ENCODE measurements around the gene CD96.
"Not testable (repeated sequence)": the region's sequence is repeated elsewhere in the genome, so short reads cannot be mapped to it uniquely, and the experiment has no call there.

CD96 gene

GRCh38 chr3:111619833-111620232 is 77.8 kb downstream of the CD96 start:
- no peak overlapping the region for H3K4me3 ChIP-seq (replicated peaks in 1 of 2; ENCODE audit: low read depth in 2 of 2, low read length in 2 of 2)
- DNase-seq (ENCODE audit: low read depth in 2 of 2) = no peak
- TF ChIP-seq CTCF (IDR thresholded peaks at IDR 0.05; ENCODE audit: low read depth, low read length) = no peak

GRCh38 chr3:111621535-111621934 is 79.5 kb downstream of the CD96 start:
- TF ChIP-seq CTCF (IDR thresholded peaks at IDR 0.05; ENCODE audit: low read depth, low read length) = peak; percentile 46
- no peak overlapping the region for H3K4me3 ChIP-seq (replicated peaks in 1 of 2; ENCODE audit: low read depth in 2 of 2, low read length in 2 of 2)
- no peak for DNase-seq (ENCODE audit: low read depth in 2 of 2)

GRCh38 chr3:111627092-111627491 is 85.1 kb downstream of the CD96 start:
- no peak for DNase-seq (ENCODE audit: low read depth in 2 of 2)
- TF ChIP-seq CTCF (IDR thresholded peaks at IDR 0.05; ENCODE audit: low read depth, low read length) = no peak
- no peak overlapping the region for H3K4me3 ChIP-seq (replicated peaks in 1 of 2; ENCODE audit: low read depth in 2 of 2, low read length in 2 of 2)

GRCh38 chr3:111629018-111629417 is 87.0 kb downstream of the CD96 start:
- not testable (repeated sequence) for H3K4me3 ChIP-seq (replicated peaks in 1 of 2; ENCODE audit: low read depth in 2 of 2, low read length in 2 of 2); DNase-seq (ENCODE audit: low read depth in 2 of 2)

- not testable (repeated sequence) for DNase-seq (ENCODE audit: low read depth in 2 of 2); H3K4me3 ChIP-seq (replicated peaks in 1 of 2; ENCODE audit: low read depth in 2 of 2, low read length in 2 of 2)
Measured at GRCh38 chr3:111630638-111631037, 88.6 kb downstream of the CD96 start.

- H3K4me3 ChIP-seq (replicated peaks in 1 of 2; ENCODE audit: low read depth in 2 of 2, low read length in 2 of 2) = no peak overlapping the region
- no peak for DNase-seq (ENCODE audit: low read depth in 2 of 2)
- TF ChIP-seq CTCF (IDR thresholded peaks at IDR 0.05; ENCODE audit: low read depth, low read length) = no peak
Measured at GRCh38 chr3:111635403-111635802, 93.4 kb downstream of the CD96 start.

GRCh38 chr3:111636366-111636885 is 94.4 kb downstream of the CD96 start:
- peak in 1 of 2 donors; percentile 13 for DNase-seq (ENCODE audit: low read depth in 2 of 2)
- TF ChIP-seq CTCF (IDR thresholded peaks at IDR 0.05; ENCODE audit: low read depth, low read length) = no peak
- no peak overlapping the region for H3K4me3 ChIP-seq (replicated peaks in 1 of 2; ENCODE audit: low read depth in 2 of 2, low read length in 2 of 2)

GRCh38 chr3:111639316-111639715 is 97.3 kb downstream of the CD96 start:
- no peak overlapping the region for H3K4me3 ChIP-seq (replicated peaks in 1 of 2; ENCODE audit: low read depth in 2 of 2, low read length in 2 of 2)
- TF ChIP-seq CTCF (IDR thresholded peaks at IDR 0.05; ENCODE audit: low read depth, low read length) = no peak
- no peak for DNase-seq (ENCODE audit: low read depth in 2 of 2)
